Activated CD8-positive, alpha-beta memory T cell treated with anti-CD3 and anti-CD28 coated beads for 36 hours (primary cell): Measurements from ENCODE around the gene CDHR3. TPM values are rescaled to one million over a fixed set of nuclear protein-coding genes. Genes with fewer than 3 reads are reported as not detected.

Source experiments
- CTCF ChIA-PET: fragments of 350-600 bp; sonication (Branson Sonifier 250); formaldehyde crosslinking; loops from one replicate; lab custom pipeline; 2021; ENCODE audit warnings: antibody characterized with exemption; lab: Charles Lee
- POLR2A ChIA-PET: fragments of 350-600 bp; sonication (Branson Sonifier 250); formaldehyde crosslinking; loops from one replicate; lab custom pipeline; 2021; ENCODE audit warnings: antibody characterized with exemption; lab: Charles Lee
- total RNA-seq, 2 experiments: library from RNA; stranded (reverse); gene quantifications; one replicate each; pipeline ENCODE4 v1.2.3, GENCODE V29; 2021

CDHR3 gene
- total RNA-seq = under 1 TPM; 0.23 to 0.44 TPM

DNA sequence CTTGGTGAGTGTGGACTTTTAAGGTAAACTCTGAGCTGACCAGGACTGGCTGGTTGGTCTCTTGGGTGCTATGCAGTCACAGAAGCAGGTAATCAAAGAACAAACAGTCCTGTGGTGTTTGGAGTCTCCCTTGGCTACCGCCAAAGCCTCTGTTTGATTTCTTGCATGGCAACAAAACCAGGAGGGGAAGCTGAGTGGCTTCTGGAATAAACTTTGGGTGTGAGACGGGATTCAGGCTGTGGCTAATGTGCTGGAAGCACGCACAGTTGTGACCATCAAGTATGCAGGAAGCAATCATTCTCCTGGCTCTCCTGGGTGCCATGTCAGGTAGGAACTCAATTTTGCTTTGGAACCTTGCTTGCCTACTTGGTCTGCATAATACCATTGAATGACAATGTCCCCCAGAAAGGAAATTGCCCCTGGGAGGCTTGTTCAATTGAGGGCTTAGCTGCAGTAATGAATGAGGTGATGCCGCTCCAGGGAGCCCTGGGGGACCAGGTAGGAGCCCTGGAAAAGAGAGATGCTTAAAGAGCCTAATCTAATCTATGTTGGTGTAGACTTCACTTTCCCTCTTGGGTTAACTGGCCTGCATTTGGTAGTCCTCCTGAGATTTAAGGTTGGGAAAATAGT is at the start of gene CDHR3:
Gene CDHR3 (plus strand): TSS at position 227 of the 630 bp plus-strand sequence. CDS start 55 bp downstream, at position 282.
- ChIA-PET CTCF (interaction anchor here (1.2 kb wide), 1 partner anchor 203 kb away, joined by 3 read pairs; no protein-coding TSS in a partner anchor), POLR2A (no interaction called here)

GRCh38 chr7:105913947-105914346 is 49.1 kb upstream of the CDHR3 start:
- POLR2A ChIA-PET = no interaction called here
- CTCF ChIA-PET = no interaction called here

DNA sequence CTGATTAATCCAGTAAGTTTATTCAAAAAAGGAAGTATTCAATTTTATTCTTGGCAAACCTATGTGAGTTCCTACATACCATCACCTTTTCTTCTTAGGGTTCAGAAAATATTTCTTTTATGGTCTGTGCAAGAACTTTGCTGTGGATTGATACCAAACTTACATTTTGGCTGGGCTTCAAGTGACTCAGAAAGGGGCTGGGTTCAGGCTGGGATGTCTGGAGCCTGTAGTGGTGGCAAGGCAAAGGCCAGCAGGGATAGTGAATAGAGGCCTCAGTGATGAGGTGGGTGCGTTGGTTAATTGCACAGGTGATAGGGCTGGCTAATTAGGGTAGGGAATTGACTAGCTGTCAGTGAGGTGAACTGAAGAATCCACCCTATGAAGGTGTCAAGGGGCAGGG is 46.5 kb upstream of the CDHR3 start:
- ChIA-PET POLR2A (no interaction called here), CTCF (no interaction called here)

DNA sequence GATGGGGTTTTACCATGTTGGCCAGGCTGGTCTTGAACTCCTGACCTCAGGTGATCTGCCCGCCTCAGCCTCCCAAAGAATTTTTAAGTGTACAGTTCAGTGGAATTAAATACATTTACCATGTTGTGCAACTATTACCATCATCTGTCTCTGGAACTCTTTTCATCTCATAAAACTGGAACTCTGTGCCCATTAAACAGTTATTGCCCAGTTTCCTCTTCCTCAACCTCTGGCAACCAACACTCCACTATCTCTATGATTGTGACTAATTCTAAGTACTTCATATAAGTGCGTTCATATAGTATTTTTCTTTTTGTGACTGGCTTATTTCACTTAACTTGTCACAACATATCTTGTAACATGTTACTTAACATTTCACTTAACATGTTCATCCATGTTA is 45.4 kb upstream of the CDHR3 start:
- CTCF ChIA-PET = no interaction called here
- POLR2A ChIA-PET = no interaction called here

- ChIA-PET CTCF (no interaction called here), POLR2A (no interaction called here)
Measured at GRCh38 chr7:105920766-105921165, 42.3 kb upstream of the CDHR3 start.

DNA sequence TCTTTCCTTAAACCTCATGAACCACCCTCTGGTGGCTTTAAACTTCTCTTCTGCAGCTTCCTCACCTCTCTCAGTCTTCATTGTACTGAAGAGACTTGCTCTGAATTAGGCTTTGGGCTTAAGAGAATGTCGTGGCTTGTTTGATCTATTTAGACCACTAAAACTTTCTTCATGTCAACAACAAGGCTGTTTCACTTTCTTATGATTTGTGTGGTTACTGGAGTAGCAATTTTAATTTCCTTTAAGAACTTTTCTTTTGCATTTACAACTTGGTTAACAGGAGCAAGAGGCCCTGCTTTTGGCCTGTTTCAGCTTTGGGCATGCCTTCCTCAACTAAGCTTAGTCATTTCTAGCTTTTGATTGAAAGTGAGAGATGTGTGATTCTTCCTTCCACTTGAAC is 38.1 kb upstream of the CDHR3 start:
- CTCF ChIA-PET = no interaction called here

GRCh38 chr7:105926131-105926530 is 36.9 kb upstream of the CDHR3 start:
- CTCF ChIA-PET = no interaction called here
- POLR2A ChIA-PET = no interaction called here

More for the DNA sequence above, 38.1 kb upstream of the CDHR3 start:
- POLR2A ChIA-PET = no interaction called here

- ChIA-PET CTCF (no interaction called here), POLR2A (no interaction called here)
Measured at GRCh38 chr7:105931179-105931578, 31.9 kb upstream of the CDHR3 start.

DNA sequence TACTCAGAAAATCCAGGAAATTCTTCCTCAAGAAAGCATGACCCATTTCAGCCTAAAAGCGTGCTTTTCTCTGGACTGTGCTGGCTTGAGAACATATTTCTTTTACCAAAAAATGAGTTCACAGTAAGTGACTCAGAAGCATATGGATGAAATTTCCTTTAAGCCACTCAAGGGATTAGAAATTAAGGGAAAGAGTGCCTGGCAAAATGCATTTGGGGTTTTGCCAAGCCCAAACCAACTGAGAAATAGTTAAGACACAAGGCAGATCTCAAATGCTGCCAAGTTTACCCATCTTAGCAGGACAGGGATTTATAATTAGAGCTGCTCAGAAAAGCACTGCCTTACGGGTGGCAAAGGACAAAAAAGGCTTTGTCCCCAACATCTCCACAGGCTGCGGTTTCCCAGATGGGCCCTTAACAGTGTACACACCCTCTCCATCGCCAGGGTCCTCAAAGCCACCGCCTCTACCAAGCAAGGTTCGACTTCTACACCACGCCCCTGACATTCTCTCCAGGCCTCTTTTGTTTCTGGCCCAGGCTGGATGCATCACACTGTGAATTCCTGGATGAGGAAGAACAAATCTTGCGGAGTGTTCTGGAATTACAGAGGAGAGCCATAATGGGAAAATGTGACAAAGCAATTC is 30.1 kb upstream of the CDHR3 start:
- ChIA-PET POLR2A (no interaction called here), CTCF (interaction anchor here (1.2 kb wide), 1 partner anchor 109 kb away, joined by 3 read pairs; no protein-coding TSS in a partner anchor)

DNA sequence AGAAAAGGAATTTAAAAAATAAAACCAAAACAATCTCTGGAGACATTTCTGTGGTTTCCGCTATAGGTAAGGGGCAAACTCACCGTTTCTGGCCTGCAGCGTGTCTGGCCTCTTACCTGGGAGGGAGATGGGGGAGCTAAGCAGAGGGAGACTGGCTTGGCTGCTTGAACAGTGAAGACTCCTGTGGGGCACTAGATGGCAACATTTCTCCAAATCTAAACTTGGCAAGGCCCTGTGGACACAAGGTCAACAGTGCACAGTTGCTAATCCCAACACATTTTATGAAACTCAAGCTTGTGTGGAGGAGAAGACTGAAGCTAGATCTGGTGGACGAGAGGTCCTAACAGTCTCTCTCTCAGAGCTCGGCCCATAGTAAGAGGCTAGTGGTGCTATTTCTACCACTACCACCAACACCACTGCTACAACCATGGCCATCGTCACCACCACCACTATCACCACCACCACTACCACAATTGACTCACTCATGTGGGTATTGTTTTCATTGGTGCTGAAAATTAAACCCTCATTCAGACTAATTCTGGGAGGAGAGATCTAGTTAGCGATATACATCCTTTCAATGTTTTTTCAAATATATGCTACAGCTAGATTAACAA is 28.4 kb upstream of the CDHR3 start:
- ChIA-PET POLR2A (no interaction called here), CTCF (no interaction called here)

DNA sequence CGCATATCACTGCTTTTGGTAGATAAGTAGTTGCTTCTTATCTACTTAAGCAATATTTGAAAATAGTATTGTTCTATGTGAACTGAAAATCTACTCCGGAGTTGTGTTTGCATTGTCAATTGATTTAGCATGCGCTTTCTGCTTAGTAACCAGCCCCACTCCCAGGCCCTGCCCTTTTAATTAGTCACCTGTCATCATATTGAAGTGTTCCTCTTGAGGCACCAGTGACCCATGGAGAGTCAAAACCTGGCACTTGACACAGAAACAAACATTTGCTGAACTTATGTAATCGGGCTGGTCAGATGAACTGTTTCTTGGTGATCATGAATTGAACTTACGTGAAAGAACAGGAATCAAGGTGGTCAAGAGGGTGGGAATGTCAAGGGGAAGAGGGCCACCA is 27.8 kb upstream of the CDHR3 start:
- POLR2A ChIA-PET = no interaction called here

GRCh38 chr7:105937411-105937810 is 25.7 kb upstream of the CDHR3 start:
- CTCF ChIA-PET = no interaction called here

More for the DNA sequence above, 27.8 kb upstream of the CDHR3 start:
- CTCF ChIA-PET = no interaction called here

GRCh38 chr7:105940109-105940508 is 23.0 kb upstream of the CDHR3 start:
- ChIA-PET POLR2A (no interaction called here), CTCF (no interaction called here)

More at GRCh38 chr7:105937411-105937810, 25.7 kb upstream of the CDHR3 start:
- POLR2A ChIA-PET = no interaction called here

DNA sequence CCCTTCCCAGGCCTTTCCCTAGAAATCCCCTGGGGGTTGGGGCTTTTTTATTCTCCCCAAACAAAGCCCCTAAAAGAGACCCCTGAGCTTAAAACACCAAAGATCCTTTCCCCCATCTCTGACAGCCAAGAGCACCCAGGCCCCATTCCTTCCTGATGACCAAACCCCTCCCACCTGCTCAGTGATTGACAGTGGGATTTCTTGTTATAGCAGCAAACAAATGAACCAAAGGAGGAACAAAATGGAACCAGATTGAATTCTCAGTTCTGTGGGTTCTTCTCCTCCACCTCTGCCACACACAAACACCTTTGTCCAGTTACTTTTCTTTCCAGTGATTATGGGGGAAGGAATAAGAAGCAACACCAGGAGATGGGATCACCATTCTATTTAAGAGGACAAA is 21.5 kb upstream of the CDHR3 start:
- ChIA-PET CTCF (no interaction called here), POLR2A (no interaction called here)

DNA sequence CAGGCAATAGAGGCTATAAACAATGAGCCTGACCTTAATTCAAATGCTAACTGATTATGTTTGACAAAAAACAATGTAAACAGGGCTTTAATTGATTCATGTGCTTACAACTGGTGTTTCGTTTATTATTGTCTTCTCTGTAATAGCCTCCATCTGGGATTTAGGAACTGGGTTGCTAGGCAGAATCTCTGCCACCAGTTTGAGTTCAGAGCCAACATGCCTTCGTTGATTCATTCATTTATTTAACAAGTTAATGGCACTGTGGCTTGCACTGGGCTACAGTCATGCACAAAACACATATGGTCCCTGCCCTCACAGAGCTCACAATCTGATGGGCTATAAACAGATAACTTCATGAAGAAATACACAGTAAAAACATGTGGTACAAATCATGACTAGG is 19.6 kb upstream of the CDHR3 start:
- ChIA-PET CTCF (no interaction called here), POLR2A (no interaction called here)

DNA sequence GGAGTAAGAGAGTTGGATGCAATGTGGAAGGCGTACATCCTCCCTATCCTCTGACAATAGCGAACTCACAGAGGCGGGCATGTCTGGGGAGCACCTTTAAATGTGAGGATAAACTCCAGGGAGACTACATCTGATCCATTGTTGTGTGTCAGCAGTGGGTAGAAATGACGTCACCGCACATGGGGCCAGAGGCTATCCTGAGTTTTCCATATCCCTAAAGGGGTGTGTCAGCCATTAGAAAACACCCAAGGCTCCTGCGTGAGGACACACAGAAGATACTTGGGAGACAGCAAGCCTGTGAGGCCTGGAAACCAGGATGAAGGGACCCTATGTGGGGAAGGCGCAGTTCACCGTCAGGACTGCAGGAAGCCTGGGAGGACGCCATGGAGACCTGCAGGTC is 17.2 kb upstream of the CDHR3 start:
- CTCF ChIA-PET = no interaction called here
- POLR2A ChIA-PET = no interaction called here

- ChIA-PET POLR2A (no interaction called here), CTCF (no interaction called here)
Measured at GRCh38 chr7:105951597-105951996, 11.5 kb upstream of the CDHR3 start.

- ChIA-PET CTCF (interaction anchor here (0.5 kb wide), 1 partner anchor 1035 kb away, joined by 3 read pairs; no protein-coding TSS in a partner anchor), POLR2A (no interaction called here)
Measured at GRCh38 chr7:105952917-105953595, 10.0 kb upstream of the CDHR3 start.

GRCh38 chr7:105954711-105955110 is 8.4 kb upstream of the CDHR3 start:
- CTCF ChIA-PET = no interaction called here
- POLR2A ChIA-PET = no interaction called here
